Retinal pigment epithelial cell (primary cell): ENCODE measurements around the gene XYLT2.

Source experiments
- DNase-seq: peaks from one replicate; pipeline ENCODE4 v3.0.0-alpha.2; 2010; ENCODE audit warnings: low read depth
- H3K4me3 ChIP-seq: 2 replicates; pipeline ENCODE4 v1.5.1; 2011; ENCODE audit warnings: mild to moderate bottlenecking, low read length, control low read depth, moderate library complexity
- TF ChIP-seq, protein P1 (sequence below): conservative IDR thresholded peaks from 2 replicates; pipeline ENCODE4 v1.5.1; 2011; ENCODE audit warnings: low read depth, low read length, control low read depth, inconsistent platforms

The XYLT2 gene

DNA sequence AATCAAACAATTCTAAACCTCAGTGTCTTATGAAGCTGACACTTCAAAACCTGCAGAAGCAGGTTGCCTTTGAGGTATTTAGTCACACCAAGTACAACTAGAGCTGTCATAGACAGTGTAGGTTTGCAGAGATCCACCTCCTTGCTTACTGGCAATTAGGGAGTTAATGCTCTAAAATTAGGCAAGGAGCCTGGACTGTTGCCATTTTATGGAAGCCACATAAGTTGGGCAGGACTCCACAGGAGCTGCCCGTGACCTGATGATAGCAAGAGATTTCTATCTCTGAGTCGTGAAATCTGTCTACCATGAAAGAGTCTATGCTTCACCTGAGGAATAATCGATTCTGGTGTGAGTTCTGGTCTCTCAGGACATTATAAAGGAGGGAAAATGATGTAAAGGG, 36.0 kb downstream of the XYLT2 start:
- no peak overlapping the region for H3K4me3 ChIP-seq
- DNase-seq, result no peak

GRCh38 chr17:50382931-50383330, 37.0 kb downstream of the XYLT2 start:
- H3K4me3 ChIP-seq, result no peak overlapping the region
- TF ChIP-seq, protein P1, sequence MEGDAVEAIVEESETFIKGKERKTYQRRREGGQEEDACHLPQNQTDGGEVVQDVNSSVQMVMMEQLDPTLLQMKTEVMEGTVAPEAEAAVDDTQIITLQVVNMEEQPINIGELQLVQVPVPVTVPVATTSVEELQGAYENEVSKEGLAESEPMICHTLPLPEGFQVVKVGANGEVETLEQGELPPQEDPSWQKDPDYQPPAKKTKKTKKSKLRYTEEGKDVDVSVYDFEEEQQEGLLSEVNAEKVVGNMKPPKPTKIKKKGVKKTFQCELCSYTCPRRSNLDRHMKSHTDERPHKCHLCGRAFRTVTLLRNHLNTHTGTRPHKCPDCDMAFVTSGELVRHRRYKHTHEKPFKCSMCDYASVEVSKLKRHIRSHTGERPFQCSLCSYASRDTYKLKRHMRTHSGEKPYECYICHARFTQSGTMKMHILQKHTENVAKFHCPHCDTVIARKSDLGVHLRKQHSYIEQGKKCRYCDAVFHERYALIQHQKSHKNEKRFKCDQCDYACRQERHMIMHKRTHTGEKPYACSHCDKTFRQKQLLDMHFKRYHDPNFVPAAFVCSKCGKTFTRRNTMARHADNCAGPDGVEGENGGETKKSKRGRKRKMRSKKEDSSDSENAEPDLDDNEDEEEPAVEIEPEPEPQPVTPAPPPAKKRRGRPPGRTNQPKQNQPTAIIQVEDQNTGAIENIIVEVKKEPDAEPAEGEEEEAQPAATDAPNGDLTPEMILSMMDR, result no peak
- DNase-seq, result no peak

More for the DNA sequence above, 36.0 kb downstream of the XYLT2 start:
- TF ChIP-seq, protein P1, result no peak

DNA sequence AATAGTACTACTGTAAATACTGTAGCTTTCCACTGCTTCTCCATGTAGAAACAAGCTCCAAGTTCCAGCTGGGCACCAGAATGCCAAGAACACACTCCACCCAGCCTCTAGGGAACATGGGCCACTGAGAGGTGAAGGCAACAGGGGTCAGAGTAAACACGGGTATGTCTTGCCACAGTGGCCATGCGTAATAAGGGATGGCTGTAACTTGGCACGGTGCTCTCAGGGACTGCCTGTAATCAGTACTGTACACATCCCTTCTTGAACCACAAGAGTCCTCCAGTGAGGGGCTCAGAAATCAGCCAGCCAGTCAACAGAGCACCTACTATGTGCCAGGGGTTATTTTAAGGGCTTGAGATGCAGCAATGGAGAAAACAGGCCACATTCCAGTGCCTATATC, 40.6 kb downstream of the XYLT2 start:
- DNase-seq, result no peak
- TF ChIP-seq, protein P1, result no peak
- H3K4me3 ChIP-seq, result no peak overlapping the region

GRCh38 chr17:50388728-50389127, 42.8 kb downstream of the XYLT2 start:
- H3K4me3 ChIP-seq, result no peak overlapping the region
- TF ChIP-seq, protein P1, result no peak
- DNase-seq, result no peak

- no peak overlapping the region for H3K4me3 ChIP-seq
- no peak for DNase-seq
- TF ChIP-seq, protein P1, result no peak
Observed at GRCh38 chr17:50389534-50389933, 43.6 kb downstream of the XYLT2 start.

DNA sequence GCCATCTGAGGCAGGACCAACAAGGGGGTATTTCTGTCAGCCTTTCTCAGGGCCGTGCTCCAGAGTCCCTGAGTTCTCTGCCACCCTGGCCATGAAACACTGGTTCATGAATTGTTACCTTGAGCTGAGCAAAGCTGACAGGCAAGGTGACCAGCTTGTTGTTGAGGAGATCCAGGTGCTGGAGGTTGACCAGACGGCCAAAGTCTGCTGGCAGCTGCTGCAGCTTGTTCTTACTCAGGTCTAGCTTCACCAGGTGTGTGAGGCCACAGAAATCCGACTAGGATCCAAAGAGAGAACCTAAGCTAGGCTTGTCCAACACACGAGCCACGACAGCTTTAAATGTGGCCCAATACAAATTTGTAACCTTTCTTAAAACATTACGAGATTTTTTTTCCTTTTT, 46.7 kb downstream of the XYLT2 start:
- TF ChIP-seq, protein P1, result no peak
- H3K4me3 ChIP-seq, result no peak overlapping the region
- no peak for DNase-seq

DNA sequence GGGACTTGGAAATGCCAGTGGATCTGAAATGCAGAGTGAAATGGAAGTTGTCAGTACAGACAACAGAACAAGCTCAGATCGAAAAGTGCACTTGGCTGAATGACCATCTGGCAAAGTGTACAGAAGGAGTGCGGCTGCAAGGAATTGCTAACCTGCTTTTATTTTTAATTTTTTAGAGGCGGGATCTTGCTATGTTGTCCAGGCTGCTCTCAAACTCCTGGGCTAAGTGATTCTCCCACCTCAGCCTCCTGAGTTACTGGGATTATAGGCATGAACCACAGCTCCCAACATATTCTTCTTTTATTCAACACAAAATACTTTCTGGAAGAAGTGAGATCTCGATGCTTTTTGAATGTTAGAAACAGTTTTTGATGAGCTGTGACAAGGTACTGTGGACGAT, 47.8 kb downstream of the XYLT2 start:
- no peak overlapping the region for H3K4me3 ChIP-seq
- DNase-seq, result no peak
- TF ChIP-seq, protein P1, result no peak
